PC-3 (cell line): ENCODE results near the gene DNLZ.

Experiments used
- CTCF ChIP-seq: fragments of 300-600 bp; sonication (generic); conservative IDR thresholded peaks from 2 replicates; pipeline ENCODE4 v1.5.1; 2017; ENCODE audit warnings: antibody characterized with exemption, low read depth, mild to moderate bottlenecking, low read length
- EZH2 ChIP-seq: fragments of 300-600 bp; sonication (generic); IDR thresholded peaks from one replicate; pipeline ENCODE4 v1.6.1; 2017; ENCODE audit warnings: antibody characterized with exemption, mild to moderate bottlenecking, low read length; ENCODE audit not compliant: unreplicated experiment
- EZH2phosphoT487 ChIP-seq: fragments of 300-600 bp; sonication (generic); IDR thresholded peaks from 2 replicates; pipeline ENCODE4 v1.6.1; 2018; ENCODE audit warnings: mild to moderate bottlenecking, antibody characterized with exemption, low read length, borderline replicate concordance

- no peak for TF ChIP-seq CTCF
- TF ChIP-seq EZH2phosphoT487, result no peak
- TF ChIP-seq EZH2, result no peak
These were observed 46.5 kb downstream of the DNLZ start for GRCh38 chr9:136316896-136317676.
